CD4-positive, alpha-beta T cell (primary cell): Measurements from ENCODE around the gene TFF1. TPM values are rescaled to one million over a fixed set of nuclear protein-coding genes. Genes with fewer than 3 reads are reported as not detected.

Experiments
- ATAC-seq: fragments of 200-7000 bp; cut with Tn5 transposase; one replicate; pipeline ENCODE4 v1.10.0; 2022; ENCODE audit warnings: mild to moderate bottlenecking; ENCODE audit not compliant: poor library complexity
- CTCF ChIA-PET: fragments of 350-600 bp; sonication (Branson Sonifier 250); formaldehyde crosslinking; loops from one replicate; lab custom pipeline; 2021; ENCODE audit warnings: antibody characterized with exemption, inconsistent platforms; lab: Charles Lee
- POLR2A ChIA-PET: fragments of 350-600 bp; sonication (Branson Sonifier 250); formaldehyde crosslinking; loops from one replicate; lab custom pipeline; 2021; ENCODE audit warnings: antibody characterized with exemption, inconsistent platforms; lab: Charles Lee
- DNase-seq, 14 experiments: peaks; one replicate each; pipeline ENCODE4 v3.0.0-alpha.2; 2013 to 2020; ENCODE audit warnings: mixed read lengths in 2 of 14
- H3K27ac ChIP-seq, 2 donors: one replicate each; pipeline versions ENCODE4 v1.5.1 to v1.7.0; 2013; ENCODE audit warnings: low read length in 2 of 2, low read depth in 1 of 2, mild to moderate bottlenecking in 1 of 2
- H3K27me3 ChIP-seq, 2 experiments: 1 replicate in 1 of 2; 2 replicates in 1 of 2; pipeline versions ENCODE4 v1.6.1 to v1.7.0; 2013; ENCODE audit warnings: low read length in 2 of 2, control low read depth in 1 of 2, mild to moderate bottlenecking in 1 of 2, moderate library complexity in 1 of 2; ENCODE audit not compliant: insufficient read depth in 2 of 2, control insufficient read depth in 1 of 2
- H3K36me3 ChIP-seq: one replicate; pipeline ENCODE4 v1.6.1; 2013; ENCODE audit warnings: low read length, control low read depth; ENCODE audit not compliant: insufficient read depth
- H3K4me1 ChIP-seq: one replicate; pipeline ENCODE4 v1.6.1; 2013; ENCODE audit warnings: low read length, control low read depth; ENCODE audit not compliant: insufficient read depth
- H3K4me3 ChIP-seq: one replicate; pipeline ENCODE4 v1.5.1; 2013; ENCODE audit warnings: mild to moderate bottlenecking, low read length, moderate library complexity
- H3K9me3 ChIP-seq, 2 experiments: 1 replicate in 1 of 2; 2 replicates in 1 of 2; pipeline versions ENCODE4 v1.6.1 to v1.7.0; 2013; ENCODE audit warnings: low read length in 2 of 2, mild to moderate bottlenecking in 2 of 2, control low read depth in 1 of 2, moderate library complexity in 1 of 2; ENCODE audit not compliant: control insufficient read depth in 1 of 2, insufficient read depth in 1 of 2
- H3K27ac Mint-ChIP-seq: one replicate; pipeline ENCODE4 v1.8.0; 2020; ENCODE audit warnings: mixed read lengths
- H3K27me3 Mint-ChIP-seq: one replicate; pipeline ENCODE4 v1.8.0; 2021; ENCODE audit warnings: mixed read lengths
- H3K36me3 Mint-ChIP-seq: one replicate; pipeline ENCODE4 v1.8.0; 2021; ENCODE audit warnings: low read depth, mixed read lengths
- H3K4me1 Mint-ChIP-seq: one replicate; pipeline ENCODE4 v1.8.0; 2021; ENCODE audit warnings: low read depth, mixed read lengths
- H3K4me3 Mint-ChIP-seq: one replicate; pipeline ENCODE4 v1.8.0; 2020; ENCODE audit warnings: mild to moderate bottlenecking, mixed read lengths
- H3K9me3 Mint-ChIP-seq: one replicate; pipeline ENCODE4 v1.8.0; 2020; ENCODE audit warnings: mixed read lengths
- CTCF ChIP-seq: fragments of 200-600 bp; IDR thresholded peaks from one replicate; pipeline ENCODE4 v1.8.0; 2022; ENCODE audit warnings: antibody characterized with exemption, mild to moderate bottlenecking
- intact Hi-C, 2 experiments: fragments of 100-400 bp; cut with DNase I in 1 of 2; cut with micrococcal nuclease in 1 of 2; formaldehyde crosslinking; loops; one replicate each; pipeline versions ENCODE4 v1.15.1 to v1.9.0; 2023 to 2025; cut with DNase I, micrococcal nuclease
- total RNA-seq, 174 experiments: library from RNA in 2 of 174; stranded (reverse) in 2 of 174; gene quantifications; one replicate each; pipeline ENCODE4 v1.2.3 and lab custom pipeline; 2021 to 2026

The TFF1 gene
- total RNA-seq, 2 experiments from 2014 or later, result not detected

- H3K4me1 Mint-ChIP-seq, result peaks cover 64% of the 10 kb centered on the region
- TF ChIP-seq CTCF, result no peak
- Histone ChIP-seq H3K27ac (peak overlapping the region in 1 of 2 donors; percentile 37), H3K36me3 (no peaks in the 10 kb centered on the region), H3K9me3 (peaks cover 0 to 8% of the 10 kb centered on the region in 2 experiments), H3K4me3 (no peak overlapping the region), H3K4me1 (peaks cover 47% of the 10 kb centered on the region), H3K27me3 (no peaks in the 10 kb centered on the region)
- H3K4me3 Mint-ChIP-seq, result peak overlapping the region; percentile 4
- ChIA-PET POLR2A (interaction anchor here (1.4 to 1.9 kb wide), 4 partner anchors 11 to 27 kb away, joined by 4 to 15 read pairs (median 5); no protein-coding TSS in a partner anchor), CTCF (interaction anchor here (1.3 kb wide), 1 partner anchor 16 kb away, joined by 3 read pairs; no protein-coding TSS in a partner anchor)
- ATAC-seq, result peak; percentile 35
- H3K36me3 Mint-ChIP-seq, result no peaks in the 10 kb centered on the region
- H3K27ac Mint-ChIP-seq, result peak overlapping the region; percentile 69
- peaks cover 7% of the 10 kb centered on the region for H3K9me3 Mint-ChIP-seq
- H3K27me3 Mint-ChIP-seq, result no peaks in the 10 kb centered on the region
- intact Hi-C loops, result loop anchor here in 1 of 2 experiments (5.0 kb wide), 1 partner anchor 39 kb away; no protein-coding TSS in a partner anchor
- DNase-seq, result peak in 1 of 14 experiments; percentile 32
These were observed 31.5 kb upstream of the TFF1 start for GRCh38 chr21:42397746-42398394.

GRCh38 chr21:42396799-42397745 is 30.7 kb upstream of the TFF1 start:
- Histone ChIP-seq H3K27ac (no peak overlapping the region), H3K36me3 (no peaks in the 10 kb centered on the region), H3K4me1 (peaks cover 47% of the 10 kb centered on the region), H3K27me3 (no peaks in the 10 kb centered on the region), H3K4me3 (no peak overlapping the region), H3K9me3 (peaks cover 0 to 8% of the 10 kb centered on the region in 2 experiments)
- DNase-seq, result no peak
- H3K27ac Mint-ChIP-seq, result peak overlapping the region; percentile 69
- H3K36me3 Mint-ChIP-seq, result no peaks in the 10 kb centered on the region
- H3K4me1 Mint-ChIP-seq, result peaks cover 64% of the 10 kb centered on the region
- POLR2A ChIA-PET, result no interaction called here
- no peaks in the 10 kb centered on the region for H3K27me3 Mint-ChIP-seq
- H3K9me3 Mint-ChIP-seq, result peaks cover 7% of the 10 kb centered on the region
- intact Hi-C loops, result loop anchor here in 1 of 2 experiments (5.0 kb wide), 1 partner anchor 40 kb away; no protein-coding TSS in a partner anchor
- ATAC-seq, result no peak
- CTCF ChIA-PET, result no interaction called here
- TF ChIP-seq CTCF, result no peak
- H3K4me3 Mint-ChIP-seq, result no peak overlapping the region

- H3K9me3 ChIP-seq, result no peaks in the 10 kb centered on the region
- peaks cover 66% of the 10 kb centered on the region for H3K4me1 Mint-ChIP-seq
- DNase-seq (no peak), ATAC-seq (no peak)
- ChIA-PET POLR2A (interaction anchor here (4.1 kb wide), 1 partner anchor 8 kb away, joined by 58 read pairs; the partner anchor contains the start of gene UBASH3A), CTCF (no interaction called here)
- H3K4me1 ChIP-seq, result peaks cover 39% of the 10 kb centered on the region
- TF ChIP-seq CTCF, result no peak
- intact Hi-C loops, result loop anchor here in 1 of 2 experiments (5.0 kb wide), 1 partner anchor 41 kb away; no protein-coding TSS in a partner anchor
- no peaks in the 10 kb centered on the region for H3K9me3 Mint-ChIP-seq
- H3K27me3 ChIP-seq, result no peaks in the 10 kb centered on the region
- H3K27ac ChIP-seq, result no peak within 1 kb of the TSS
- no peaks in the 10 kb centered on the region for H3K27me3 Mint-ChIP-seq
- H3K36me3 ChIP-seq, result no peaks in the 10 kb centered on the region
- peak within 1 kb of the TSS; percentile 31 for H3K4me3 Mint-ChIP-seq
- H3K4me3 ChIP-seq, result no peak within 1 kb of the TSS
- no peak within 1 kb of the TSS for H3K27ac Mint-ChIP-seq
- H3K36me3 Mint-ChIP-seq, result no peaks in the 10 kb centered on the region
These were observed 29.7 kb upstream of the TFF1 start, which contains the start of gene TMPRSS3 for GRCh38 chr21:42395905-42396651. Gene TMPRSS3, minus strand, starts transcription at chr21:42396052. Its CDS starts 635 bp downstream, at chr21:42395417.
